AG10803 (cell line): Measurements from ENCODE around the gene PTPN5.

Source experiments
- DNase-seq: peaks from one replicate; pipeline ENCODE4 v3.0.0; 2010; ENCODE audit warnings: low read depth
- H3K4me3 ChIP-seq: 2 replicates; pipeline ENCODE4 v1.5.1; 2011; ENCODE audit warnings: mild to moderate bottlenecking, low read length, control low read depth
- TF ChIP-seq, protein P1 (sequence below): conservative IDR thresholded peaks from 2 replicates; pipeline ENCODE4 v1.5.1; 2011; ENCODE audit warnings: mild to moderate bottlenecking, low read length, control low read depth, inconsistent platforms

The PTPN5 gene

GRCh38 chr11:18743365-18743764 lies 48.2 kb downstream of the PTPN5 start:
- DNase-seq, result no peak
- H3K4me3 ChIP-seq, result no peak overlapping the region
- TF ChIP-seq, protein P1, sequence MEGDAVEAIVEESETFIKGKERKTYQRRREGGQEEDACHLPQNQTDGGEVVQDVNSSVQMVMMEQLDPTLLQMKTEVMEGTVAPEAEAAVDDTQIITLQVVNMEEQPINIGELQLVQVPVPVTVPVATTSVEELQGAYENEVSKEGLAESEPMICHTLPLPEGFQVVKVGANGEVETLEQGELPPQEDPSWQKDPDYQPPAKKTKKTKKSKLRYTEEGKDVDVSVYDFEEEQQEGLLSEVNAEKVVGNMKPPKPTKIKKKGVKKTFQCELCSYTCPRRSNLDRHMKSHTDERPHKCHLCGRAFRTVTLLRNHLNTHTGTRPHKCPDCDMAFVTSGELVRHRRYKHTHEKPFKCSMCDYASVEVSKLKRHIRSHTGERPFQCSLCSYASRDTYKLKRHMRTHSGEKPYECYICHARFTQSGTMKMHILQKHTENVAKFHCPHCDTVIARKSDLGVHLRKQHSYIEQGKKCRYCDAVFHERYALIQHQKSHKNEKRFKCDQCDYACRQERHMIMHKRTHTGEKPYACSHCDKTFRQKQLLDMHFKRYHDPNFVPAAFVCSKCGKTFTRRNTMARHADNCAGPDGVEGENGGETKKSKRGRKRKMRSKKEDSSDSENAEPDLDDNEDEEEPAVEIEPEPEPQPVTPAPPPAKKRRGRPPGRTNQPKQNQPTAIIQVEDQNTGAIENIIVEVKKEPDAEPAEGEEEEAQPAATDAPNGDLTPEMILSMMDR, result no peak

GRCh38 chr11:18741783-18742182 lies 49.8 kb downstream of the PTPN5 start:
- no peak for DNase-seq
- H3K4me3 ChIP-seq, result no peak overlapping the region
- TF ChIP-seq, protein P1, result no peak

DNA sequence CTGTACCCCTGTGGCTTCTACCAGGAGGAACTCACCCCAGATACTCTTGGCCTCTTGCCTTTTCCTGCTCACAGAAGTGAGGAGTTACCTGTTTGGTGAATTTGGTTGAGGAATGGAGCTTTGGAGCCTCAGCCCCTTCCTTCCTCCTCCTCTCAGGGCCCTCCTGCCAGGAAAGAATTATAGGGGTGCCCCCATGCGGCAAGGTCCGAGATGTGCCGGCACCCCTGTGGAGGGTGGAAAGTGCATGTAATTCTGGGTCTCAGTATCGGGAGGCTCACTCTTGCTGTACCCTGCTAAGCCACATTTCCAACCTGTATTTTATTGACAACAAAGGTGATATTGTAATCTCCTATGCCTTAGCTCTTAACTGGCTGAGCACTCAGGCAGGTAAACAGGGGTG lies 51.9 kb downstream of the PTPN5 start:
- no peak overlapping the region for H3K4me3 ChIP-seq
- no peak for DNase-seq
- TF ChIP-seq, protein P1, result no peak

DNA sequence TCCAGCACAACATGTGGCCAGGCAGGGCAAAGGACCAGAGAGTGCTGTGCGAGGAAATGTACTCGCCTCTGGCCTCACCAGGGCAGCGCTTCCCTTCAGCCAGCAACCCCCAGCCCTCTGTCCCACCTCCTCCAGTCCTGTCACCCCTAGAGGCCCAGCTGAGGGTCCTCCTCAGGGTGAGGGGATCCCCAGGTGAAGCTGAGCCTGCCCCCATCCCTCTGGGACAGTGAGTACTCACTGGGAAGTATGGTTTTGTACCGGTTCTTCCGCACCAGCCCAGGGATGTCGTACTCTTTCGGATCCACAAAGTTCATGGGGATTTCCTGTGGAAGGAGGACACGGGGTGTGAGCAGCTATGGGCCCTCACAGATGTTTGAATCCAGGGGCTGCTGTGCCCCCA lies 54.0 kb downstream of the PTPN5 start:
- no peak for DNase-seq
- TF ChIP-seq, protein P1, result no peak
- H3K4me3 ChIP-seq, result no peak overlapping the region

GRCh38 chr11:18736590-18737148 lies 54.9 kb downstream of the PTPN5 start:
- H3K4me3 ChIP-seq, result no peak overlapping the region
- DNase-seq, result no peak
- TF ChIP-seq, protein P1, result no peak

DNA sequence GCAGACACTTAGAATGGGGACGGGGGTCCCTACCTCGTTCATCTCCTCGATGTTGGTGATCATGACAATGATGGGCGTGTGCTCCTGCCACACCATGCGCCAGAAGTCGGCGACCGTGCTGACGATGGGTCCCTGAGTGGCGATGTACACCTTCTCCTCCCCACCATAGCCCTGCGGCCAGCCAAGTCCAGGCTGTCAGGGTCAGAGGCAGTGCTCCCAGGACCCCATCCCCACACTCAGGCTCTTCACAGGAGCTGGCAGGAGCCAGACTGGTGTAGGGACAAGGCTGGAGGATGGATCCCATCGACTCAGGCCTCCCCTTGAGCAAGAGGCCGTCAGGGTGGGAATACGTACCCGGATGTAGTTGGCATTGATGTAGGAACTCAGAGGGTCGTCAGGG lies 58.4 kb downstream of the PTPN5 start:
- no peak for DNase-seq
- H3K4me3 ChIP-seq, result no peak overlapping the region
- TF ChIP-seq, protein P1, result no peak

GRCh38 chr11:18731949-18732821 lies 59.4 kb downstream of the PTPN5 start:
- TF ChIP-seq, protein P1, result peak; percentile 99
- no peak overlapping the region for H3K4me3 ChIP-seq
- DNase-seq, result peak; percentile 32
